Activated naive CD4-positive, alpha-beta T cell treated with anti-CD3 and anti-CD28 coated beads, Interleukin-2, amount 10 ng/mL, durations not matched to agents 7 days and 5 days (primary cell): ENCODE data around the gene FCHSD1.

Experiments
- CTCF ChIA-PET: fragments of 350-600 bp; sonication (Branson Sonifier 250); formaldehyde crosslinking; loops from one replicate; lab custom pipeline; 2021; ENCODE audit warnings: antibody characterized with exemption; lab: Charles Lee
- DNase-seq: peaks from one replicate; pipeline ENCODE4 v3.0.0-alpha.2; 2020
- H3K27ac Mint-ChIP-seq: one replicate; pipeline ENCODE4 v1.8.0; 2021; ENCODE audit warnings: mild to moderate bottlenecking, moderate library complexity, mixed read lengths
- H3K27me3 Mint-ChIP-seq: one replicate; pipeline ENCODE4 v1.8.0; 2021; ENCODE audit warnings: mild to moderate bottlenecking, mixed read lengths
- H3K36me3 Mint-ChIP-seq: one replicate; pipeline ENCODE4 v1.8.0; 2021; ENCODE audit warnings: mixed read lengths
- H3K4me1 Mint-ChIP-seq: one replicate; pipeline ENCODE4 v1.8.0; 2021; ENCODE audit warnings: mixed read lengths
- H3K4me3 Mint-ChIP-seq: one replicate; pipeline ENCODE4 v1.8.0; 2021; ENCODE audit warnings: mild to moderate bottlenecking, moderate library complexity, mixed read lengths
- H3K9me3 Mint-ChIP-seq: one replicate; pipeline ENCODE4 v1.8.0; 2021; ENCODE audit warnings: mixed read lengths

FCHSD1 gene

GRCh38 chr5:141665995-141666940 is 15.1 kb upstream of the FCHSD1 start:
- no peak overlapping the region for H3K27ac Mint-ChIP-seq
- CTCF ChIA-PET: interaction anchor here (1.4 to 3.9 kb wide), 9 partner anchors 18 to 294 kb away, joined by 3 to 28 read pairs (median 11); partner anchors contain the start of gene PCDH1
- no peak for DNase-seq
- H3K36me3 Mint-ChIP-seq: no peaks in the 10 kb centered on the region
- H3K4me3 Mint-ChIP-seq: no peak overlapping the region
- no peaks in the 10 kb centered on the region for H3K9me3 Mint-ChIP-seq
- peaks cover 5% of the 10 kb centered on the region for H3K4me1 Mint-ChIP-seq
- H3K27me3 Mint-ChIP-seq: peaks cover 24% of the 10 kb centered on the region

- H3K4me1 Mint-ChIP-seq: peaks cover 5% of the 10 kb centered on the region
- peak; percentile 84 for DNase-seq
- H3K27me3 Mint-ChIP-seq: peaks cover 19% of the 10 kb centered on the region
- H3K4me3 Mint-ChIP-seq: no peak overlapping the region
- CTCF ChIA-PET: interaction anchor here (0.6 to 3.9 kb wide), 24 partner anchors 8 to 296 kb away, joined by 3 to 28 read pairs (median 5); partner anchors contain the start of genes DIAPH1, FCHSD1 and PCDH1
- H3K36me3 Mint-ChIP-seq: no peaks in the 10 kb centered on the region
- H3K27ac Mint-ChIP-seq: no peak overlapping the region
- H3K9me3 Mint-ChIP-seq: no peaks in the 10 kb centered on the region
Observed at GRCh38 chr5:141664733-141665461, 13.7 kb upstream of the FCHSD1 start.

GRCh38 chr5:141663506-141663905 is 12.3 kb upstream of the FCHSD1 start:
- Mint-ChIP-seq H3K27me3 (peaks cover 30% of the 10 kb centered on the region), H3K36me3 (no peaks in the 10 kb centered on the region), H3K9me3 (no peaks in the 10 kb centered on the region), H3K27ac (no peak overlapping the region), H3K4me1 (peaks cover 5% of the 10 kb centered on the region), H3K4me3 (no peak overlapping the region)
- DNase-seq: no peak
- CTCF ChIA-PET: interaction anchor here (0.8 to 3.9 kb wide), 7 partner anchors 10 to 298 kb away, joined by 3 to 28 read pairs (median 11); partner anchors contain the start of gene PCDH1

GRCh38 chr5:141662028-141662427 is 10.8 kb upstream of the FCHSD1 start:
- H3K27ac Mint-ChIP-seq: no peak overlapping the region
- no peak for DNase-seq
- CTCF ChIA-PET: interaction anchor here (1.1 to 1.2 kb wide), 2 partner anchors 8 to 70 kb away, joined by 3 to 4 read pairs; no protein-coding TSS in a partner anchor
- H3K36me3 Mint-ChIP-seq: no peaks in the 10 kb centered on the region
- peaks cover 5% of the 10 kb centered on the region for H3K4me1 Mint-ChIP-seq
- H3K27me3 Mint-ChIP-seq: peaks cover 34% of the 10 kb centered on the region
- H3K4me3 Mint-ChIP-seq: no peak overlapping the region
- H3K9me3 Mint-ChIP-seq: no peaks in the 10 kb centered on the region

GRCh38 chr5:141657937-141658545 is 6.8 kb upstream of the FCHSD1 start:
- no peaks in the 10 kb centered on the region for H3K9me3 Mint-ChIP-seq
- CTCF ChIA-PET: interaction anchor here (1.5 kb wide), 1 partner anchor 303 kb away, joined by 5 read pairs; no protein-coding TSS in a partner anchor
- no peak overlapping the region for H3K27ac Mint-ChIP-seq
- no peaks in the 10 kb centered on the region for H3K4me1 Mint-ChIP-seq
- no peak for DNase-seq
- no peaks in the 10 kb centered on the region for H3K36me3 Mint-ChIP-seq
- no peak overlapping the region for H3K4me3 Mint-ChIP-seq
- H3K27me3 Mint-ChIP-seq: peaks cover 44% of the 10 kb centered on the region

GRCh38 chr5:141657404-141657803 is 6.2 kb upstream of the FCHSD1 start:
- CTCF ChIA-PET: interaction anchor here (1.1 to 1.5 kb wide), 2 partner anchors 12 to 304 kb away, joined by 4 to 5 read pairs; no protein-coding TSS in a partner anchor
- no peak overlapping the region for H3K27ac Mint-ChIP-seq
- H3K27me3 Mint-ChIP-seq: peaks cover 50% of the 10 kb centered on the region

GRCh38 chr5:141656396-141656795 is 5.2 kb upstream of the FCHSD1 start:
- no peaks in the 10 kb centered on the region for H3K9me3 Mint-ChIP-seq
- H3K4me3 Mint-ChIP-seq: no peak overlapping the region
- no peak overlapping the region for H3K27ac Mint-ChIP-seq
- CTCF ChIA-PET: interaction anchor here (1.1 to 1.5 kb wide), 2 partner anchors 9 to 13 kb away, joined by 4 to 5 read pairs; no protein-coding TSS in a partner anchor
- H3K4me1 Mint-ChIP-seq: peaks cover 11% of the 10 kb centered on the region
- peak; percentile 8 for DNase-seq
- H3K36me3 Mint-ChIP-seq: no peaks in the 10 kb centered on the region
- peaks cover 44% of the 10 kb centered on the region for H3K27me3 Mint-ChIP-seq

More at GRCh38 chr5:141657404-141657803, 6.2 kb upstream of the FCHSD1 start:
- Mint-ChIP-seq H3K36me3 (no peaks in the 10 kb centered on the region), H3K4me1 (peaks cover 2% of the 10 kb centered on the region), H3K9me3 (no peaks in the 10 kb centered on the region), H3K4me3 (no peak overlapping the region)
- DNase-seq: no peak

- CTCF ChIA-PET: interaction anchor here (1.5 to 1.9 kb wide), 2 partner anchors 10 to 63 kb away, joined by 3 to 8 read pairs; no protein-coding TSS in a partner anchor
- no peak overlapping the region for H3K4me3 Mint-ChIP-seq
- no peaks in the 10 kb centered on the region for H3K36me3 Mint-ChIP-seq
- peak overlapping the region; percentile 11 for H3K27ac Mint-ChIP-seq
- peaks cover 44% of the 10 kb centered on the region for H3K27me3 Mint-ChIP-seq
- DNase-seq: peak; percentile 5
- H3K9me3 Mint-ChIP-seq: no peaks in the 10 kb centered on the region
- H3K4me1 Mint-ChIP-seq: peaks cover 23% of the 10 kb centered on the region
Observed at GRCh38 chr5:141655020-141655419, 3.8 kb upstream of the FCHSD1 start.

- CTCF ChIA-PET: interaction anchor here (1.4 to 1.9 kb wide), 3 partner anchors 8 to 62 kb away, joined by 3 to 8 read pairs (median 3); no protein-coding TSS in a partner anchor
- peaks cover 39% of the 10 kb centered on the region for H3K27me3 Mint-ChIP-seq
- no peaks in the 10 kb centered on the region for H3K9me3 Mint-ChIP-seq
- no peak for DNase-seq
- H3K36me3 Mint-ChIP-seq: peaks cover 3% of the 10 kb centered on the region
- peaks cover 29% of the 10 kb centered on the region for H3K4me1 Mint-ChIP-seq
- H3K4me3 Mint-ChIP-seq: no peak overlapping the region
- no peak overlapping the region for H3K27ac Mint-ChIP-seq
Observed at GRCh38 chr5:141654298-141654697, 3.1 kb upstream of the FCHSD1 start.

GRCh38 chr5:141651728-141652105 is 499 bp upstream of the FCHSD1 start:
- no peaks in the 10 kb centered on the region for H3K9me3 Mint-ChIP-seq
- H3K27ac Mint-ChIP-seq: peak overlapping the region; percentile 4
- H3K4me3 Mint-ChIP-seq: peak overlapping the region; percentile 89

GRCh38 chr5:141649972-141650371 is 1.2 kb downstream of the FCHSD1 start:
- Mint-ChIP-seq H3K9me3 (no peaks in the 10 kb centered on the region), H3K4me1 (peaks cover 36% of the 10 kb centered on the region), H3K27ac (no peak overlapping the region), H3K4me3 (peak overlapping the region; percentile 89), H3K36me3 (peaks cover 12% of the 10 kb centered on the region), H3K27me3 (peaks cover 14% of the 10 kb centered on the region)
- DNase-seq: no peak
- CTCF ChIA-PET: no interaction called here

More at GRCh38 chr5:141651728-141652105, 499 bp upstream of the FCHSD1 start:
- DNase-seq: peak; percentile 15
- CTCF ChIA-PET: interaction anchor here (1.0 kb wide), 2 partner anchors 13 to 14 kb away, joined by 3 to 4 read pairs; no protein-coding TSS in a partner anchor
- Mint-ChIP-seq H3K27me3 (peaks cover 30% of the 10 kb centered on the region), H3K4me1 (peaks cover 36% of the 10 kb centered on the region), H3K36me3 (peaks cover 4% of the 10 kb centered on the region)

GRCh38 chr5:141649056-141649688 is 2.0 kb downstream of the FCHSD1 start:
- Mint-ChIP-seq H3K27ac (no peak overlapping the region), H3K4me3 (no peak overlapping the region), H3K27me3 (peaks cover 14% of the 10 kb centered on the region), H3K36me3 (peaks cover 13% of the 10 kb centered on the region), H3K4me1 (peaks cover 36% of the 10 kb centered on the region), H3K9me3 (no peaks in the 10 kb centered on the region)
- CTCF ChIA-PET: interaction anchor here (1.0 to 1.8 kb wide), 2 partner anchors 16 to 312 kb away, joined by 3 to 4 read pairs; no protein-coding TSS in a partner anchor
- DNase-seq: peak; percentile 19

GRCh38 chr5:141647851-141648250 is 3.4 kb downstream of the FCHSD1 start:
- Mint-ChIP-seq H3K9me3 (no peaks in the 10 kb centered on the region), H3K4me1 (peaks cover 36% of the 10 kb centered on the region), H3K27ac (no peak overlapping the region), H3K27me3 (peaks cover 4% of the 10 kb centered on the region), H3K36me3 (peaks cover 15% of the 10 kb centered on the region), H3K4me3 (no peak overlapping the region)
- DNase-seq: peak; percentile 10
- CTCF ChIA-PET: interaction anchor here (0.9 to 1.8 kb wide), 4 partner anchors 10 to 313 kb away, joined by 3 to 7 read pairs (median 4); no protein-coding TSS in a partner anchor
